ENCODE data around the gene RAP1GAP2. TPM values are rescaled to one million over a fixed set of nuclear protein-coding genes. Genes with fewer than 3 reads are reported as not detected.

The RAP1GAP2 gene
- total RNA-seq, 2 experiments from 2014 or later: 0.31 to 0.50 TPM

DNA sequence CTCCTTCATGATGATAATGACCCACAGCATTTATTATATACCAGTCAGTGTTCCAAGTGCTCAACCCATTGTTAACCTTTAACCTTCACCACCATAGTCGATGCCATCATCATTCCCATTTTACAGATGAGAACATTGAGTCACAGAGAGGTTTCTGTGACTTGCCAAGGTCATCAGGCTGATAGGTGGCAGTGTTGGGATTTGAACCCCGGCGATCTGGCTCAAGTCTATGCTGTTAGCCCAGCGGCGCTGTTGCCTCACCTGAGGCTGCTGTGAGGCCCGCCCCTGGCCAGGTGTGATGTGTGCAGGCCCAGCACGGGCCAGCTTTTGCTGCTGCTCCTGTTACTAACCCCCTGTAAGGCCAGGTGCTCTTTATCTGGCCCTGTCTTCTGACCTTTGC lies 166.0 kb downstream of the RAP1GAP2 start:
- intact Hi-C loops (cut with micrococcal nuclease): no loop called here
- Mint-ChIP-seq H3K27ac (no peak overlapping the region), H3K36me3 (ENCODE audit: low read depth) (no peaks in the 10 kb centered on the region), H3K27me3 (no peaks in the 10 kb centered on the region), H3K9me3 (no peaks in the 10 kb centered on the region), H3K4me3 (no peak overlapping the region), H3K4me1 (ENCODE audit: low read depth) (no peaks in the 10 kb centered on the region)
- ATAC-seq: no peak
- ChIA-PET CTCF (no interaction called here), POLR2A (no interaction called here)
- TF ChIP-seq, protein P1, sequence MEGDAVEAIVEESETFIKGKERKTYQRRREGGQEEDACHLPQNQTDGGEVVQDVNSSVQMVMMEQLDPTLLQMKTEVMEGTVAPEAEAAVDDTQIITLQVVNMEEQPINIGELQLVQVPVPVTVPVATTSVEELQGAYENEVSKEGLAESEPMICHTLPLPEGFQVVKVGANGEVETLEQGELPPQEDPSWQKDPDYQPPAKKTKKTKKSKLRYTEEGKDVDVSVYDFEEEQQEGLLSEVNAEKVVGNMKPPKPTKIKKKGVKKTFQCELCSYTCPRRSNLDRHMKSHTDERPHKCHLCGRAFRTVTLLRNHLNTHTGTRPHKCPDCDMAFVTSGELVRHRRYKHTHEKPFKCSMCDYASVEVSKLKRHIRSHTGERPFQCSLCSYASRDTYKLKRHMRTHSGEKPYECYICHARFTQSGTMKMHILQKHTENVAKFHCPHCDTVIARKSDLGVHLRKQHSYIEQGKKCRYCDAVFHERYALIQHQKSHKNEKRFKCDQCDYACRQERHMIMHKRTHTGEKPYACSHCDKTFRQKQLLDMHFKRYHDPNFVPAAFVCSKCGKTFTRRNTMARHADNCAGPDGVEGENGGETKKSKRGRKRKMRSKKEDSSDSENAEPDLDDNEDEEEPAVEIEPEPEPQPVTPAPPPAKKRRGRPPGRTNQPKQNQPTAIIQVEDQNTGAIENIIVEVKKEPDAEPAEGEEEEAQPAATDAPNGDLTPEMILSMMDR (IDR thresholded peaks at IDR 0.05): no peak
- no peak for DNase-seq

DNA sequence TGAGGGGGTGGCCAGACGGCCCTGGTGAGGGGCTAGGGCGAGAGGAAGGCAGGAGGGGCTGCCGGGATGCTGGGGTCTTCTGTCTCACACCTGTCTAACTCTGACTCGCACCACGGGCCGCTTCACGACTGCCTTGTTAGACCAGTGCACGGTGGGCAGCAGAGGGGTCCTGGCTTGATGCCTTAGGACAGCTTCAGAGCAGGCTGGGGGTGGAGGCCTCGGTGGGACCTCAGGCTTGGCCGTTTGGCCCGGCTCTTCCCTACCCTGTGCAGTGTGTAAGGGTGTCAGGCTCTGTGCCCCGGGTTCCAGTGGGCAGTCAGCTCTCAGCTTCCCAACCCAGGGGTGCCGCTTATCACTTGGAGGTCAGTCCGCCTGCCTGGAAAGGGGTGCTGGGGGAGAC lies 166.5 kb downstream of the RAP1GAP2 start:
- ChIA-PET CTCF (no interaction called here), POLR2A (no interaction called here)
- H3K9me3 Mint-ChIP-seq: no peaks in the 10 kb centered on the region
- H3K4me3 Mint-ChIP-seq: no peak overlapping the region
- H3K36me3 Mint-ChIP-seq (ENCODE audit: low read depth): peaks cover under 1% of the 10 kb centered on the region
- intact Hi-C loops (cut with micrococcal nuclease): no loop called here
- H3K27me3 Mint-ChIP-seq: no peaks in the 10 kb centered on the region
- TF ChIP-seq, protein P1 (IDR thresholded peaks at IDR 0.05): no peak
- ATAC-seq (no peak), DNase-seq (no peak)
- no peak overlapping the region for H3K27ac Mint-ChIP-seq
- H3K4me1 Mint-ChIP-seq (ENCODE audit: low read depth): no peaks in the 10 kb centered on the region

GRCh38 chr17:2963332-2964027 lies 167.2 kb downstream of the RAP1GAP2 start:
- TF ChIP-seq, protein P1 (IDR thresholded peaks at IDR 0.05): no peak
- ChIA-PET POLR2A (no interaction called here), CTCF (no interaction called here)
- H3K27me3 Mint-ChIP-seq: no peaks in the 10 kb centered on the region
- H3K9me3 Mint-ChIP-seq: no peaks in the 10 kb centered on the region
- no peak overlapping the region for H3K27ac Mint-ChIP-seq
- no peaks in the 10 kb centered on the region for H3K4me1 Mint-ChIP-seq (ENCODE audit: low read depth)
- intact Hi-C loops (cut with micrococcal nuclease): no loop called here
- no peak for ATAC-seq
- DNase-seq: no peak
- no peak overlapping the region for H3K4me3 Mint-ChIP-seq
- H3K36me3 Mint-ChIP-seq (ENCODE audit: low read depth): peaks cover 2% of the 10 kb centered on the region

- Mint-ChIP-seq H3K4me3 (no peak overlapping the region), H3K36me3 (ENCODE audit: low read depth) (peaks cover 2% of the 10 kb centered on the region), H3K9me3 (no peaks in the 10 kb centered on the region), H3K4me1 (ENCODE audit: low read depth) (no peaks in the 10 kb centered on the region), H3K27ac (no peak overlapping the region), H3K27me3 (no peaks in the 10 kb centered on the region)
- ChIA-PET POLR2A (no interaction called here), CTCF (no interaction called here)
- intact Hi-C loops (cut with micrococcal nuclease): no loop called here
- no peak for ATAC-seq
- TF ChIP-seq, protein P1 (IDR thresholded peaks at IDR 0.05): no peak
- DNase-seq: no peak
Observed at GRCh38 chr17:2964028-2964356, 167.8 kb downstream of the RAP1GAP2 start.

DNA sequence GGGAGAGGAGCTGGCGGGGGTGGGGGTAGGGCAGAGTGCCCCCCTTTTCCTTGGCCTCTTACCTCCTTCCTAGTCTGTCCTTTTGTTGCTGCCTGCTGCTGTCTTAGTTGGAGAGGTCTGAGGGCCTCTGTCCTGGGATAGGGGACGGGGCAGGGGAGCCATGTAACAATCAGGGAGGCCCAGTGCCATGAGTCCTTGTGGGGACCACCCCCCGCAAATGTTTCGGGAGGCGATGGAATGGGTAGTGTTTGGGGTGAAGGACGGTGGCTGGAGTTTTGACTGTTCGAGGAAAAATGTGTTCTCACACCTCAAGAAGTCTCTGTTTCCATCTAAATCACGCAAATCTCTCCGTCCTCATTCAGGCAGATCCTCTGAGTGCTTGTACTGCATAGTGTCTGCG lies 168.1 kb downstream of the RAP1GAP2 start:
- TF ChIP-seq, protein P1 (IDR thresholded peaks at IDR 0.05): no peak
- ATAC-seq: no peak
- H3K27ac Mint-ChIP-seq: no peak overlapping the region
- H3K9me3 Mint-ChIP-seq: no peaks in the 10 kb centered on the region
- ChIA-PET POLR2A (no interaction called here), CTCF (no interaction called here)
- no peak for DNase-seq
- peaks cover 2% of the 10 kb centered on the region for H3K36me3 Mint-ChIP-seq (ENCODE audit: low read depth)
- no peak overlapping the region for H3K4me3 Mint-ChIP-seq
- no peaks in the 10 kb centered on the region for H3K27me3 Mint-ChIP-seq
- H3K4me1 Mint-ChIP-seq (ENCODE audit: low read depth): no peaks in the 10 kb centered on the region
- intact Hi-C loops (cut with micrococcal nuclease): no loop called here

All from activated CD8-positive, alpha-beta T cell treated with anti-CD3 and anti-CD28 coated beads for 36 hours (primary cell).